PFSK-1 (cell line): ENCODE data around the gene CKMT2.

ENCODE experiments used
- POLR2AphosphoS5 ChIP-seq: IDR thresholded peaks from 2 replicates; pipeline ENCODE4 v1.6.1; 2012; ENCODE audit warnings: low read depth, mild to moderate bottlenecking, control low read depth, low read length, moderate library complexity
- SIN3A ChIP-seq: IDR thresholded peaks from 2 replicates; pipeline ENCODE4 v1.6.1; 2012; ENCODE audit warnings: mild to moderate bottlenecking, low read length, moderate library complexity, borderline replicate concordance; ENCODE audit not compliant: insufficient read depth
- TAF1 ChIP-seq: IDR thresholded peaks from 2 replicates; pipeline ENCODE4 v1.6.1; 2012; ENCODE audit warnings: low read length, control low read depth, borderline replicate concordance; ENCODE audit not compliant: insufficient read depth
- TF ChIP-seq, protein P1 (sequence below), 2 experiments: IDR thresholded peaks; 2 replicates each; pipeline versions ENCODE4 v1.6.1 to v1.8.0; 2011 to 2012; ENCODE audit warnings: low read depth in 2 of 2, low read length in 2 of 2, control low read depth in 1 of 2, inconsistent platforms in 1 of 2, mild to moderate bottlenecking in 1 of 2, moderate library complexity in 1 of 2; ENCODE audit not compliant: insufficient read depth in 1 of 2

DNA sequence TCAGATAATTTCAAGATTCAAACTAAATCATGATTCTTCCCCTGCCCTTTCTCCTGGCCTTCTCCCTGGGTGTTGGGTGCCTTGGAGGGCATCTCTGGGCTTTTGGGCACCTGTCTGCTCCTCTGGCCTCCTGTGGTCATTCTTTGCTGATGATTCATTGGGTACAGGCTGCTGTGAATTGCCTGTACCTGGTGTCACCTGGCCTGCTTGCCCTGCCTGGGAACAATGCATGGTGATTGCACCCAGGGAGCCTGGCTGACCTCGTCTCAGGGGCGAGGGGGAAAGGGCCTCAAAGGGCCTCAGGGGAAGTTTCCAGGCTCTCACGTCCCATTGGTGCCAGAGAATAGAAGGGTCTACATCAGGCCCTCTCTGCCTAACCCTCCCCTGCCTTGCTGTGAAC lies 20.1 kb upstream of the CKMT2 start:
- TF ChIP-seq, protein P1, sequence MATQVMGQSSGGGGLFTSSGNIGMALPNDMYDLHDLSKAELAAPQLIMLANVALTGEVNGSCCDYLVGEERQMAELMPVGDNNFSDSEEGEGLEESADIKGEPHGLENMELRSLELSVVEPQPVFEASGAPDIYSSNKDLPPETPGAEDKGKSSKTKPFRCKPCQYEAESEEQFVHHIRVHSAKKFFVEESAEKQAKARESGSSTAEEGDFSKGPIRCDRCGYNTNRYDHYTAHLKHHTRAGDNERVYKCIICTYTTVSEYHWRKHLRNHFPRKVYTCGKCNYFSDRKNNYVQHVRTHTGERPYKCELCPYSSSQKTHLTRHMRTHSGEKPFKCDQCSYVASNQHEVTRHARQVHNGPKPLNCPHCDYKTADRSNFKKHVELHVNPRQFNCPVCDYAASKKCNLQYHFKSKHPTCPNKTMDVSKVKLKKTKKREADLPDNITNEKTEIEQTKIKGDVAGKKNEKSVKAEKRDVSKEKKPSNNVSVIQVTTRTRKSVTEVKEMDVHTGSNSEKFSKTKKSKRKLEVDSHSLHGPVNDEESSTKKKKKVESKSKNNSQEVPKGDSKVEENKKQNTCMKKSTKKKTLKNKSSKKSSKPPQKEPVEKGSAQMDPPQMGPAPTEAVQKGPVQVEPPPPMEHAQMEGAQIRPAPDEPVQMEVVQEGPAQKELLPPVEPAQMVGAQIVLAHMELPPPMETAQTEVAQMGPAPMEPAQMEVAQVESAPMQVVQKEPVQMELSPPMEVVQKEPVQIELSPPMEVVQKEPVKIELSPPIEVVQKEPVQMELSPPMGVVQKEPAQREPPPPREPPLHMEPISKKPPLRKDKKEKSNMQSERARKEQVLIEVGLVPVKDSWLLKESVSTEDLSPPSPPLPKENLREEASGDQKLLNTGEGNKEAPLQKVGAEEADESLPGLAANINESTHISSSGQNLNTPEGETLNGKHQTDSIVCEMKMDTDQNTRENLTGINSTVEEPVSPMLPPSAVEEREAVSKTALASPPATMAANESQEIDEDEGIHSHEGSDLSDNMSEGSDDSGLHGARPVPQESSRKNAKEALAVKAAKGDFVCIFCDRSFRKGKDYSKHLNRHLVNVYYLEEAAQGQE (IDR thresholded peaks at IDR 0.05; ENCODE audit: insufficient read depth in 1 of 2, low read depth in 2 of 2, low read length in 2 of 2): no peak
- no peak for TF ChIP-seq SIN3A
- no peak for TF ChIP-seq POLR2AphosphoS5
- TF ChIP-seq TAF1: no peak
